ENCODE results near the gene ZSCAN9.

The ZSCAN9 gene

DNA sequence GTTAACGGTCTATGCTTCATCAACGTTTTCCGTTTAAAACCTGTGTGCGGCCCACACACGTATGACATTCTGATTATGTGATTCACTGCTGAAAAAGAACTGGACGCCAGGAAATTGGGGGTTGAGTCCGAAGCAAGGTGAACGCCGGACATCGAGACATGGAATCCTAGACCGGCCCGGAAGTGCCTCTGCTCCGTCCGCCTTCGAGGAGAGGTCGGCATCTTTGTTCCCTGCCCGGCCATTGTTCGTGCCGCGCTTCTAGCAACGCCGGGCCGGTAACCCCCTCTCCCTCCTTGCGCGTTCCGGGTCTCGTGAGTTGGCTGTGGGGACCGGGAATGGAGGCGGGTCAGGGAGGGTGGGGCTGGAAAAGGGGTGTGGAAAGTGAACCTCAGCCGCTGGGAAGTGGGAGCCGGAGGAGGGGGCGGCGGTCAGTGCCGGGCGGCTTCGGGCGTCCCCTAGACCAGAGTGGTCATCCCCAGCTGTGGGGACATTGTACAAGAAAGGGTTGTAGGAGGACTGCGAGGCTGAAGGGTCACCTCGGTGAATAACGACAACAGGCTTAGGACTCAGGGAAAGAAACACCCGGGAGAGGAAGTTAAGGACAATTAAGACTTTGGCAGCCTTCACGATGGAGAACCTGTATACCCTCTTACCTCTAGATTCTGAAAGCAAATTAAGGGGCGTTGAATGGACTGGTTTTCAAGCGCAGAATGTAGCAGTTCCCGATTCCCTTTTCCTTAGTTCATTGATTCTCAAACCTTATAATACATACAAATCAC lies at the start of gene ZSCAN9:
Gene ZSCAN9 (plus strand): TSS at position 220 of the 779 bp plus-strand sequence. CDS start 1,810 bp downstream, outside the sequence.
- DNase-seq: peak; percentile 31

DNA sequence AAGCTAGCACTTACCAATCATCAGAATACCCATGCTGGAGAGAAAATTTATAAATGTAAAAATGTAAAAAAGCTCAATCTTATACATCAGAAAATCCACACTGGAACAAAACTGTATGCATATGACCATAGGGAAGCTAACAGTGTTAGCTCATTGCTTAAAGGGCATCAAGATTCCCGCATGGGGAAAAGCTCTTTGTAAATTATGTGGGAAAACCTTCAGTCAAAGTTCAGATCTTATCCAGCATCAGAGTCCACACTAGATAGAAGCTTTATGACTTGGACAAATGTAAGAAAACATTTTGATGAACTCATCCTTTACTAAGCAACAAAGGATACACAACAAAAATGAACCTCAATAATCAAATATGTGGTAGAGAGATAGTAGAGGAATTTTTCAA lies 48.7 kb upstream of the ZSCAN9 start:
- no peak for DNase-seq

DNA sequence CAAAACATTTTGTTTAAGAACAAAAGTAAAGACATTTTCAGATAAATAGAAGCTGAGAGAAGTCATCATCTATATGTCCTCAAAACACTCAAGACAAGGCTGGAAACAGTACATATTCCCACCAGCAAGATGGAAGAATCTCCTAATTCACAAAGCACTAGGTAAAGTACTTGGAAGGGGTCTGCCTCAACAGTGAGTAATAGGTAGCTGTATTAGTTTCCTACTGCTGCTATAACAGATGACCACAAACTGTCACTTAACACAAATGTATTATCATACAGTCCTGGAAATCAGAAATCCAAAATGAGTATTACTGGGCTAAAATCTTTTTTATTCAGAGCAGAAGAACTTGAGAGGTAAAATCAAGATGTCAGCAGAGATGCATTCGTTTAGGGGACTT lies 42.8 kb upstream of the ZSCAN9 start:
- DNase-seq: no peak

GRCh38 chr6:28188111-28188979 lies 36.7 kb upstream of the ZSCAN9 start:
- no peak for DNase-seq

DNA sequence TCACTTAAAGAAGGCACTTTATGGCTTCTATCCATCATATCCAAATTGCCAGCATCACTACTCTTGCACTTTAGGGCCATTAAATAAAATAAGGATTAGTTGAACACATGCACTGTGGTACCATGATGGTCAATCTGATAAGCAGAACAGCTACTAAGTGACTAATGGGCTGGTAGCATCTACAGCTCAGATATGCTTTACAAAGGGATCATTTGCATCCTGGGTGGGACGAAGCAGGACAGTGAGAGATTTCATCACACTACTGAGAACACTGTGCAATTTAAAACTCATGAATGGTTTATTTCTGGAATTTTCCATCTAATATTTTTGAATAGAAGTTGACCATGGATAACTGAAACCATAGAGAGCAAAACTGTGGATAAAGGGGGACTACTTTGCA lies 25.1 kb upstream of the ZSCAN9 start:
- DNase-seq: no peak

- DNase-seq: no peak
Observed at GRCh38 chr6:28203201-28203600, 21.9 kb upstream of the ZSCAN9 start.

GRCh38 chr6:28205879-28206278 lies 19.2 kb upstream of the ZSCAN9 start:
- DNase-seq: no peak

DNA sequence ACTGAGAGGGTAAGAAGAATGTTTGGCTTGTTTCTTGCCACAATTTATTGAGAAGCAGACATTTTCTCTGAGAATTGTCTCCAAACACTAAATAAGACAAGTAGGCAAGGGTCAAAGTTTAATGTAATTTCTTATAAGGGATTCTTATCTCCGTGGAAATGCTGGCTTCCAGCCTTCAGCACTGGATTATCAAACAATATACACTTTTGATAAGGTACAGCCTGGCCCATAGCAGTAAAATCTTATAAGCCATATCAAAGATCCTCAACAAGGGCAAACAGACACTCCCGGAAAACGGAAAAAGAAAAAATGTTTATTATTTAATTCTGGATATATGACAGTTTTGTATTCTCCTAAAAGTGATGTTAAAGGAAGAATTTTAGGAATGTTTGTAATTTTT lies 18.5 kb upstream of the ZSCAN9 start:
- no peak for DNase-seq

DNA sequence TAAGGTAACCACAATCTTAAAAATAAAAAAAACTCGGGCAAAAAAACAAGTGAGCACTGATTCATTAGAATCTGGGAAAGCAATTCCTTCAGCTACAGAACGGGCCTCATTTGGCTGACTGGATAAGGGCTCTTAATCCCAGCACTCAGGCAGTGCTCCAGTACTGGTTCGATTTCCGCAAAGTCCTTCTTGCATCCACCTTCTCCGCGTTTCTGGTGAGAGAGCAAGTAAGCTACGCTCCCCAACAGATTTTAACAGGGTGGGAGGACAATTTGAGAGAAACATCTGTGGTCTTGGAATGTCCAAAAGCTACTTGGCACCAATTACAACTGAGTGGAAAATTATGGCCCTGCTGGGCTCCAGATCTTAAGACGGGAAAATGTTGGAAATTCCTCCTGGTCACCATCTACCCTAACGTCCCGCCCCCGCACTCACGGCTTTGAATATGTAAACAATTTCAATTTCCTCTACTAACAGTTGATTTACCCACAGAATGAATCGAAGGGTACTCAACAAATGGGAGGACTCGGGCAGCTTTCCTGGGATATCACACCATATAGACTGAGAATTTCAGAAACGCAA lies 18.1 kb upstream of the ZSCAN9 start:
- DNase-seq: no peak

DNA sequence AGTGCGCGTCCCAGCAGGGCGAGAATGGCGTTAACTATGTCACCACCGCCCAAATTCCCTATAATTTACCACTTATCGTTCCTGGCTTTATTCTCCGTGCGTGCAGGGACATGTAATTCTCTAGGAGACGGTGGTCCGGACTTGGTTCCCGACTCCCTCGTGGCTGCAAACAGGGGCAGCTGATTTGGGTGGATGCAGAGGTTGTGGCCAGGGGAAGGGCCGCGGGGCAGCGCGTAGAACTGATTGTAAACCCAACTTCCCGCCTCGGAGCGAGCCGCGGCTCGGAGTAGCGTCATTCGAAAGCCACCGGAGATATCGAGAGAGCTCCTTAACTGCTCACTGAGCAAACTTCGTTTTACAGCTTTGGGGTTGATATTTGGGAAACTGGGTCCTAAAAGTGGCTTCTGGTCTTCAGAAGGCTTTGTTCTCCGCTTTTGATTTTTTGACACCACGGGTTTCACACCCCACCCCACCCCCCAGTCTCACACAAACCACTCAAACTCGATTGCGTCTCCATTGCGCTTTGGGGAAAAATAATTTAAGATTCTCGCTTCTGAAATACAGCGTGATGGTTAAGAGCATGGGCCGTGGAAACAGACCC lies 17.5 kb upstream of the ZSCAN9 start:
- DNase-seq: no peak

- DNase-seq: no peak
Observed at GRCh38 chr6:28208111-28208659, 16.9 kb upstream of the ZSCAN9 start.

- DNase-seq: no peak
Observed at GRCh38 chr6:28209753-28210535, 15.1 kb upstream of the ZSCAN9 start.

GRCh38 chr6:28211840-28212509 lies 13.1 kb upstream of the ZSCAN9 start:
- DNase-seq: no peak

DNA sequence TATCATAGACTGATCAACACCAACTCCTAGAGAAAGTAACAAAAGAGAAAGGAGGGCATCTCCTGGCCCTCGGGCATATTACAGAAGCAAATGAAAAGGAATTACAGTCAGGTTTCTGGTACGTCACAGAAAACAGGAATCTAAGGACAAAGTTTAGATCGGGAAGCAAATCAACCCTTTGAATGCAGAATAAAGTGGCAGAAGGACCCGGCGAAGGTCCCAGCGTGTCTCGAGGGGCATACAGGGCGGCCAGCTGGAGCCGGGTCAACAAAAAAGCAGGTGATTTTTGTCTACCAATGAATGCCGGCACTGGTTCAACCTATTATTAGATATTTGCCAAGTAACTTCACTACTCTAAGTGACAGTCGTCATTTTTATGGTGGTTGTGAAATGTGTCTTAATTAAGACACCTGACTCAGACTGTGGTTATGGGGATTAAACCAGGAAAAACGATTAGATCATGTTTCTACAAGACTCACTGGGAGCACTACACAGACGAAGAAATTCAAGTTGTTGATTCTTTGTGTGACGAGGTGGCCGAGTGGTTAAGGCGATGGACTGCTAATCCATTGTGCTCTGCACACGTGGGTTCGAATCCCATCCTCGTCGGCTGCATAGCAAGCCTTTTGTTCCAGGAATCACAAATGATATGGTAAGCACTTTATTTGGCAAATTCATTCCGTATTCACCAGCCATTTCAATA lies 12.4 kb upstream of the ZSCAN9 start:
- peak; percentile 38 for DNase-seq

- no peak for DNase-seq
Observed at GRCh38 chr6:28213213-28213523, 11.9 kb upstream of the ZSCAN9 start.

GRCh38 chr6:28215425-28215824 lies 9.7 kb upstream of the ZSCAN9 start:
- no peak for DNase-seq

DNA sequence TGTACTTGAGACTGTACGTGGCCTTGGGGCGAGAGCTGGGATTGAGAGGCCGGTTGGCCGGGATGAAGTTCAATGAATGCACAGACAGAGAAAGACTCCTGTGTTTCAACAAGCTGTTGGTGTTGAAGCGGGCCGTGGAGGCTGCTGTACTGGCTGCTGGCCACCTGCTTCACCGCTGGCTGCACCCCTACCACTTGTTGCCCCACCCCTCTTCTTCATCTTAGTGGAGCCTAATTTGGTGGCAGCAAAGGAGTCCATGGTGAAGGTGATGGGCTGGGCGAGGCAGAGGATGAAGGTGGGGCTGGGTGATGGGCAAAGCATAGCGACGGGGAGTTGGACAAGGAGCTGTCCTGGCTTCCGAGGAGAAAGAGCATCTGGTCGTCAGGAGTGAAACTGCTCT lies 7.2 kb upstream of the ZSCAN9 start:
- no peak for DNase-seq

GRCh38 chr6:28218312-28219248 lies 6.5 kb upstream of the ZSCAN9 start:
- DNase-seq: no peak

- DNase-seq: no peak
Observed at GRCh38 chr6:28220257-28221133, 4.6 kb upstream of the ZSCAN9 start.
